Effector memory CD4-positive, alpha-beta T cell (primary cell): ENCODE data around the gene TSKU.
"Not testable (repeated sequence)": the region's sequence is repeated elsewhere in the genome, so short reads cannot be mapped to it uniquely, and the experiment has no call there.

ENCODE experiments used
- DNase-seq, 3 donors: peaks; one replicate each; pipeline ENCODE4 v3.0.0-alpha.2; 2020
- H3K27ac ChIP-seq: 2 replicates; pipeline ENCODE4 v1.7.0; 2013; ENCODE audit warnings: mild to moderate bottlenecking, low read length, moderate library complexity; ENCODE audit not compliant: insufficient read depth, poor library complexity, severe bottlenecking
- H3K27me3 ChIP-seq: replicated peaks from 2 replicates; pipeline ENCODE4 v1.7.0; 2013; ENCODE audit warnings: mild to moderate bottlenecking, low read length; ENCODE audit not compliant: insufficient read depth, control insufficient read depth, poor library complexity, severe bottlenecking
- H3K36me3 ChIP-seq: 2 replicates; pipeline ENCODE4 v1.7.0; 2013; ENCODE audit warnings: mild to moderate bottlenecking, low read length, moderate library complexity; ENCODE audit not compliant: control insufficient read depth, insufficient read depth
- H3K4me1 ChIP-seq: 2 replicates; pipeline ENCODE4 v1.7.0; 2013; ENCODE audit warnings: low read length, mild to moderate bottlenecking; ENCODE audit not compliant: control insufficient read depth, insufficient read depth, poor library complexity, severe bottlenecking
- H3K4me3 ChIP-seq: 2 replicates; pipeline ENCODE4 v1.7.0; 2013; ENCODE audit warnings: low read length, low read depth, mild to moderate bottlenecking; ENCODE audit not compliant: insufficient read depth, poor library complexity, severe bottlenecking
- H3K9me3 ChIP-seq: 2 replicates; pipeline ENCODE4 v1.7.0; 2013; ENCODE audit warnings: mild to moderate bottlenecking, low read length, moderate library complexity; ENCODE audit not compliant: control insufficient read depth

Gene TSKU

GRCh38 chr11:76822406-76822805, 39.2 kb downstream of the TSKU start:
- Histone ChIP-seq H3K27me3 (no peaks in the 10 kb centered on the region), H3K4me3 (no peak overlapping the region), H3K4me1 (no peaks in the 10 kb centered on the region), H3K27ac (no peak overlapping the region), H3K9me3 (no peaks in the 10 kb centered on the region), H3K36me3 (no peaks in the 10 kb centered on the region)
- DNase-seq: no peak

- H3K4me3 ChIP-seq: no peak overlapping the region
- no peak for DNase-seq
- no peaks in the 10 kb centered on the region for H3K9me3 ChIP-seq
- H3K4me1 ChIP-seq: no peaks in the 10 kb centered on the region
- H3K27me3 ChIP-seq: no peaks in the 10 kb centered on the region
- no peaks in the 10 kb centered on the region for H3K36me3 ChIP-seq
- no peak overlapping the region for H3K27ac ChIP-seq
Measured at GRCh38 chr11:76823481-76824028, 40.4 kb downstream of the TSKU start.

GRCh38 chr11:76824083-76824939, 41.2 kb downstream of the TSKU start:
- Histone ChIP-seq H3K4me1 (no peaks in the 10 kb centered on the region), H3K4me3 (no peak overlapping the region), H3K36me3 (no peaks in the 10 kb centered on the region), H3K27me3 (no peaks in the 10 kb centered on the region), H3K9me3 (no peaks in the 10 kb centered on the region), H3K27ac (no peak overlapping the region)
- DNase-seq: no peak

- Histone ChIP-seq H3K4me1 (no peaks in the 10 kb centered on the region), H3K4me3 (no peak overlapping the region), H3K27ac (no peak overlapping the region), H3K9me3 (no peaks in the 10 kb centered on the region), H3K27me3 (no peaks in the 10 kb centered on the region), H3K36me3 (no peaks in the 10 kb centered on the region)
- no peak for DNase-seq
Measured at GRCh38 chr11:76824980-76825725, 42.0 kb downstream of the TSKU start.

- no peaks in the 10 kb centered on the region for H3K36me3 ChIP-seq
Measured at GRCh38 chr11:76825726-76826396, 42.7 kb downstream of the TSKU start.

GRCh38 chr11:76826508-76826907, 43.4 kb downstream of the TSKU start:
- not testable (repeated sequence) for H3K4me3 ChIP-seq, H3K27me3 ChIP-seq, H3K36me3 ChIP-seq, DNase-seq, H3K27ac ChIP-seq, H3K4me1 ChIP-seq, H3K9me3 ChIP-seq

More at GRCh38 chr11:76825726-76826396, 42.7 kb downstream of the TSKU start:
- no peak for DNase-seq
- H3K4me3 ChIP-seq: no peak overlapping the region
- H3K27me3 ChIP-seq: no peaks in the 10 kb centered on the region
- no peaks in the 10 kb centered on the region for H3K9me3 ChIP-seq
- H3K27ac ChIP-seq: no peak overlapping the region
- no peaks in the 10 kb centered on the region for H3K4me1 ChIP-seq

- not testable (repeated sequence) for H3K9me3 ChIP-seq, H3K27ac ChIP-seq, H3K36me3 ChIP-seq, H3K4me1 ChIP-seq, H3K27me3 ChIP-seq, H3K4me3 ChIP-seq, DNase-seq
Measured at GRCh38 chr11:76827005-76827404, 43.8 kb downstream of the TSKU start.

GRCh38 chr11:76830639-76831327, 47.6 kb downstream of the TSKU start:
- no peak for DNase-seq
- Histone ChIP-seq H3K27ac (no peak overlapping the region), H3K4me1 (no peaks in the 10 kb centered on the region), H3K36me3 (no peaks in the 10 kb centered on the region), H3K27me3 (no peaks in the 10 kb centered on the region), H3K4me3 (no peak overlapping the region), H3K9me3 (no peaks in the 10 kb centered on the region)

- no peaks in the 10 kb centered on the region for H3K27me3 ChIP-seq
- no peak overlapping the region for H3K27ac ChIP-seq
- H3K4me3 ChIP-seq: no peak overlapping the region
- no peaks in the 10 kb centered on the region for H3K4me1 ChIP-seq
- H3K9me3 ChIP-seq: no peaks in the 10 kb centered on the region
- DNase-seq: no peak
- H3K36me3 ChIP-seq: no peaks in the 10 kb centered on the region
Measured at GRCh38 chr11:76831686-76832310, 48.6 kb downstream of the TSKU start.
